ENCODE measurements around the gene FGF7. TPM values are rescaled to one million over a fixed set of nuclear protein-coding genes. Genes with fewer than 3 reads are reported as not detected.

Gene FGF7
- total RNA-seq, 1 experiment from 2014 or later, result 0.15 TPM

GRCh38 chr15:49521802-49522201 lies 98.8 kb downstream of the FGF7 start (continued):
- TF ChIP-seq CDX4 (CRISPR knock-in tag; IDR thresholded peaks at IDR 0.05; ENCODE audit: borderline replicate concordance) (no peak), NFATC4 (CRISPR knock-in tag; IDR thresholded peaks at IDR 0.05) (no peak), RELA (CRISPR knock-in tag; IDR thresholded peaks at IDR 0.05; ENCODE audit: borderline replicate concordance) (no peak), SMAD4 (CRISPR knock-in tag; IDR thresholded peaks at IDR 0.05) (no peak), RORB (CRISPR knock-in tag; IDR thresholded peaks at IDR 0.05) (no peak), ZNF281 (CRISPR knock-in tag; IDR thresholded peaks at IDR 0.05) (no peak), ZBTB43 (CRISPR knock-in tag; IDR thresholded peaks at IDR 0.05) (no peak), TEAD1 (CRISPR knock-in tag; IDR thresholded peaks at IDR 0.05) (no peak), ZNF532 (CRISPR knock-in tag; IDR thresholded peaks at IDR 0.05; ENCODE audit: borderline replicate concordance) (no peak), FOXP1 (CRISPR knock-in tag; IDR thresholded peaks at IDR 0.05; ENCODE audit: borderline replicate concordance) (no peak), PRDM15 (CRISPR knock-in tag; IDR thresholded peaks at IDR 0.05) (no peak)

GRCh38 chr15:49528289-49528688 lies 105.2 kb downstream of the FGF7 start:
- Mint-ChIP-seq H3K36me3 (peaks cover 12% of the 10 kb centered on the region), H3K4me1 (no peaks in the 10 kb centered on the region), H3K9me3 (peaks cover 20% of the 10 kb centered on the region), H3K27ac (no peak overlapping the region), H3K4me3 (no peak overlapping the region), H3K27me3 (ENCODE audit: low read depth) (no peaks in the 10 kb centered on the region; the same call in 1 of the 2 replicates)
- ChIA-PET CTCF (no interaction called here), POLR2A (no interaction called here)
- ATAC-seq, result no peak
- DNase-seq (ENCODE audit: low spot score), result no peak
- TF ChIP-seq SMAD3 (CRISPR knock-in tag; IDR thresholded peaks at IDR 0.05; ENCODE audit: borderline replicate concordance), result no peak
- TF ChIP-seq MYBL2 (CRISPR knock-in tag; IDR thresholded peaks at IDR 0.05), result no peak

All from WTC11 (cell line).